Pericardium fibroblast (primary cell): ENCODE results near the gene INKA1. TPM values are rescaled to one million over a fixed set of nuclear protein-coding genes. Genes with fewer than 3 reads are reported as not detected.

Experiments
- total RNA-seq: library from RNA; depleted of rRNA; stranded (reverse); fragments of >200 nt; gene quantifications from 2 replicates; pipeline ENCODE4 v1.2.3, GENCODE V29; 2015

Gene INKA1
- 3.4 and 11.9 TPM in 2 replicates for total RNA-seq

DNA sequence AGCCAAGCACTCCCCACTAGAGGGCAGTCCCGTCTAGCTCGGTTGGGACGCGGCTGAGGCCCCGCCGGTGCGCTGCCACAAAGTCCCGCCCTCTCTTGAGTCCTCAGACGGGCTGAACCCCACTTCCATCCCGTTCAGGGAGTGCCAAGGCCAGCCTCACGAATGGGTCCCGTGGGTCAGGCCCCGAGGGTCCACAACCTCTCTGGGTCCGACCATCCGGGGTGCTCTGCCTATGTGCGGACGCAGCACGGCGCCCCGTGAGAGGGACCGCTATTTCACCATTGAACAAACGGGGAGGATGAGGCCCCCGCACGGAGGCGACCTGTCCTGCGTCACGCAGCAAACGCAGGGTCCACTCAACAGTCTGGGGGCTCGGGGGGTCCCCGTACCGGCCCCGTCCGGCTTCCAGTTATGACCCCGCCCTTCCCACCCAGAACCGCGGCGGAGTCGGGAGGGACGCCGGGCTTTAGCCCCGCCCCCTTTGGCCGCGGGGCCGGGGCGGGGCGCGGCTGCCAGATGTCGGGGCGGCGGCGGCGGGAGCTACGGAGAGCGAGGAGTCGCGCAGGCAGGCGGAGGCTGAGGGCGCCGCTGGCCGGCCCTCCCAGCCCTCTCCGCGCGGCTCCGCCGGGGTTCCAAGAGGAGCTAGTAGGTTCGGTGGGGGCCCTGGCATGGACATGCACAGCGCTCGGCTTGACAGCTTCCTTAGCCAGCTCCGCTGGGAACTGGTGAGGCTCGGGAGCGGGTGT lies at the start of gene INKA1:
TSS of gene INKA1 (plus strand) at position 543 of the 746 bp plus-strand sequence. CDS start at position 675, 132 bp downstream.

GRCh38 chr3:49786357-49787181 lies 16.5 kb upstream of the INKA1 start, which contains the start of gene IP6K1:
TSS of gene IP6K1 (minus strand) at chr3:49786542. CDS start at chr3:49748040, 38,502 bp downstream.

DNA sequence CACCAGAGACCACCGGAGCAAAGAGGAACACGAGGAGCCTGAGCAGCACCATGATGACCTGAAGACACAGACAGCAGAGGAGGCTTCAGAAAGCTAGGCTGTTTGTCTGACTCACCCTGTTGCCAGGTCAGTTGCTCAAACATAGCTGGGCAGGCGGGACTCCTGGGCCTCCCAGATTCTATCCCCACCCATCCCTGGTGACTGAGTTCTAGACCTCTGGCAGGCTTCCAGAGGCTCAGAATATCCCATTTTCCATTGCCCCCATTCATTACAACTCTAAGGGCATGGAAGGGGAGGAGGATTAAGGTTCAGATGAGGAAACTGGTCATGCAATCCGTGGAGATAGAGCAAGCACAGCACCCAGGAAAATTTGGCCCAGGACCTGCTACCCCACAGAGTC lies 3.3 kb upstream of the INKA1 start, which contains the start of gene CDHR4:
TSS of gene CDHR4 (minus strand) at position 113 of the 400 bp plus-strand sequence. CDS start at position 52, 61 bp downstream.

DNA sequence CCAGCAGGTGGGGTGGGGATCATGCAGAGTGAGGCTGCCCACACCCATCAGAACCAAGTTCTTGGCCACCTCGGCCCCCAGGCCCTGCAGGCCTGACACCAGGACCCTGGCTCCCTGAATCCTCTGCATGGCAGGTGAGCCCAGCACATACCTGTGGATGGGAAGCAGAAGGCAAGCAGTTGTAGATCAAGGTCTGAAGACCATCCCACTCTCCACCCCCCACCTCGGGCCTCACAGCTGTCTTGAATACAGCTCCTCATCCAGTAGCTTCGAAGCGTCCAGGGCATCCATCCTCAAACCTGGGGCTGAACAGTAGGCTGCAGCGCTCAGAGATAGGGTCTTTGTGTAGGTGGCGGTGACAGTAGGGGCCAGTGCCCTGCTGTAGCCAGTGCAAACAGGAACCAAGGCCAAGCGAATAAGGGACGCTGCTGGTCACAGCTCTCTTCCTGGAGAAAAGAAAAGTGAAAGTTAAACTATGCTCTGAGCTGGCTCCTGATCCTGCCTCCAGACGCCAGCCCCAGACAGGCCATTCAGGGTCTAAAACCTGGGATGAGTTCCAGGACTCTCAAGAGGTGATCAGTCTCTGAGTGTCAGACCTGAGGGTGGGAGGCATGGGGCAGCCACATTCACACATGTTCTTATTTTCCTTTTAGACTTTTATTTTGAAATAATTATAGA lies 10.6 kb downstream of the INKA1 start, which contains the start of gene UBA7:
TSS of gene UBA7 (minus strand) at position 457 of the 678 bp plus-strand sequence. CDS start at position 291, 166 bp downstream.

Other genes with a start within 250 kb of the INKA1 start
- 0.09 and 0.12 TPM in 2 replicates for gene BSN, start 248.8 kb upstream of the INKA1 start, total RNA-seq
- 67.1 and 89.7 TPM in 2 replicates for gene APEH, start 128.9 kb upstream of the INKA1 start, total RNA-seq
- 9.8 and 10.6 TPM in 2 replicates for gene MST1, start 113.8 kb upstream of the INKA1 start, total RNA-seq
- 23.7 and 31.4 TPM in 2 replicates for gene RNF123, start 113.7 kb upstream of the INKA1 start, total RNA-seq
- 1.9 TPM in 1 of 2 replicates, not detected in the other for gene AMIGO3, start 83.6 kb upstream of the INKA1 start, total RNA-seq
- 17.7 and 35.0 TPM in 2 replicates for gene GMPPB, start 79.3 kb upstream of the INKA1 start, total RNA-seq
- 27.1 and 28.2 TPM in 2 replicates for gene IP6K1, start 16.7 kb upstream of the INKA1 start, total RNA-seq
- gene CDHR4, start 3.4 kb upstream of the INKA1 start, total RNA-seq = 0.12 TPM in 1 of 2 replicates, not detected in the other
- gene UBA7, start 10.7 kb downstream of the INKA1 start, total RNA-seq = 31.2 and 52.0 TPM in 2 replicates
- 1.2 and 1.5 TPM in 2 replicates for gene TRAIP, start 53.3 kb downstream of the INKA1 start, total RNA-seq
- not detected in 2 replicates for gene CAMKV, start 66.6 kb downstream of the INKA1 start, total RNA-seq
- 0.68 and 2.0 TPM in 2 replicates for gene MST1R, start 100.6 kb downstream of the INKA1 start, total RNA-seq
- 8.9 and 11.3 TPM in 2 replicates for gene MON1A, start 126.5 kb downstream of the INKA1 start, total RNA-seq
- 32.2 and 34.6 TPM in 2 replicates for gene RBM6, start 136.9 kb downstream of the INKA1 start, total RNA-seq